DOHH2 (cell line): ENCODE measurements around the gene HOXC12.

Experiments
- H3F3A ChIP-seq: fragments of 200-600 bp; sonication (generic), shearing (Covaris generic); 2 replicates; pipeline ENCODE4 v1.6.0; 2016; ENCODE audit warnings: antibody characterized with exemption, mild to moderate bottlenecking; ENCODE audit not compliant: control insufficient read depth, insufficient read depth
- H3K27ac ChIP-seq: fragments of 200-600 bp; sonication (generic); 2 replicates; pipeline ENCODE4 v1.5.1; 2014; ENCODE audit warnings: low read depth, mild to moderate bottlenecking, low read length, moderate library complexity
- H3K27me3 ChIP-seq: fragments of 200-600 bp; sonication (generic); 2 replicates; pipeline ENCODE4 v1.6.1; 2014; ENCODE audit warnings: mild to moderate bottlenecking, low read length, mixed read lengths; ENCODE audit not compliant: control insufficient read depth
- H3K36me3 ChIP-seq: fragments of 200-600 bp; sonication (generic); 2 replicates; pipeline ENCODE4 v1.6.1; 2014; ENCODE audit warnings: mild to moderate bottlenecking, low read length, moderate library complexity, mixed read lengths; ENCODE audit not compliant: control insufficient read depth
- H3K4me1 ChIP-seq: fragments of 200-600 bp; sonication (generic); 2 replicates; pipeline ENCODE4 v1.6.1; 2014; ENCODE audit warnings: mild to moderate bottlenecking, low read length, mixed read lengths; ENCODE audit not compliant: control insufficient read depth
- H3K4me2 ChIP-seq: fragments of 200-600 bp; sonication (generic); 2 replicates; pipeline ENCODE4 v1.6.0; 2014; ENCODE audit warnings: mild to moderate bottlenecking, low read length, moderate library complexity
- H3K4me3 ChIP-seq: fragments of 200-600 bp; sonication (generic); 2 replicates; pipeline ENCODE4 v1.5.1; 2014; ENCODE audit warnings: mild to moderate bottlenecking, low read length, mixed read lengths
- H3K79me2 ChIP-seq: fragments of 200-600 bp; sonication (generic); 2 replicates; pipeline ENCODE4 v1.6.1; 2014; ENCODE audit warnings: mild to moderate bottlenecking, low read length, mixed read lengths; ENCODE audit not compliant: control insufficient read depth
- H3K9me2 ChIP-seq: fragments of 200-600 bp; sonication (generic); replicated peaks from 2 replicates; pipeline ENCODE4 v1.6.1; 2014; ENCODE audit warnings: mild to moderate bottlenecking, low read length, mixed read lengths; ENCODE audit not compliant: control insufficient read depth
- H3K9me3 ChIP-seq: fragments of 200-600 bp; sonication (generic); 2 replicates; pipeline ENCODE4 v1.6.1; 2014; ENCODE audit warnings: antibody characterized with exemption, low read length, mixed read lengths; ENCODE audit not compliant: control insufficient read depth, insufficient read depth
- H4K20me1 ChIP-seq: fragments of 200-600 bp; sonication (generic); 2 replicates; pipeline ENCODE4 v1.6.0; 2014; ENCODE audit warnings: low read depth, mild to moderate bottlenecking, antibody characterized with exemption, low read length, moderate library complexity; ENCODE audit not compliant: control insufficient read depth, insufficient read depth
- EZH2phosphoT487 ChIP-seq: fragments of 200-600 bp; sonication (generic); IDR thresholded peaks from 2 replicates; pipeline ENCODE4 v1.6.1; 2017; ENCODE audit warnings: borderline replicate concordance, mild to moderate bottlenecking, antibody characterized with exemption, low read length, moderate library complexity, mixed read lengths
- TF ChIP-seq, protein P1 (sequence below): fragments of 200-600 bp; sonication (generic); IDR thresholded peaks from one replicate; pipeline ENCODE4 v1.5.1; 2014; ENCODE audit warnings: antibody characterized with exemption, mild to moderate bottlenecking, low read depth, low read length; ENCODE audit not compliant: poor library complexity, severe bottlenecking

HOXC12 gene

DNA sequence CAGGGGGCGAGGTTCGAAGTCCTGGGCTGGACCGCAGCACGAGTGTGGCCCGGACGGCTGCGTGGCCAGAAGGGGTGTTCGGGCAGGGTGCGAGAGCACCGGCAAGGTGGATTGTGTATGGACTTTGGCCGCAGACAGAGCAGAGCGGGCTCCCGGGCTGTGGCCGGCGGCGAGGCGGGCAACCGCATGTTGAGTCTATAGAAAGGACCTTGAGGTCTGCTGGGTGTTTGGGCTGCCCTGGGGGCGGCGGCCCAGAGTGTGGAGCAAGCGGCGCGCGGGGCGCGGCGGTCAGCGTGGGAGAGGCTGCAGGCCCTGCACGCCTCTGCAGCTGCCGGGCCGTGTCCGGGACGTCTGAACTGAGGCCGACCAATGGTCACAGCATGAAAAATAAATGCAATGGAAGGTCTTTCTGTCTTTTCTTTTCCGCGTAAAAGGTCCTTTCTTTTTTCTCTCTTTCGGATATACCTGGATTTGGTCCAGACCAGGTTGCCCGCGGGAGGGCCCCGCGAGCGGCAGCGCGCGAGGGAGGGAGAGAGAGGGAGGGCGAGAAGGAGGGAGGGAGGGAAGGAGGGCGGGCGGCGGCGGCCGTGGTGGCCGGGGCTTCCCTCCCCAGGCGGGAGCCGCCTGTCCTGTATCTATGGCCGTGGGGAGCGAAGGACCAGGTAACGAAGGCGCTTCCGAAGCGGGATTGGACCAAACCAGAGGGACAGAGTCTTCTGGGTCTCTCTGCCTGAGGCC, 39.7 kb downstream of the HOXC12 start:
- H3K4me1 ChIP-seq = peaks cover 25% of the 10 kb centered on the region
- H3K4me2 ChIP-seq = no peak overlapping the region
- H3K9me2 ChIP-seq = no peaks in the 10 kb centered on the region
- H3K27me3 ChIP-seq = peaks cover 96% of the 10 kb centered on the region
- no peaks in the 10 kb centered on the region for H3K9me3 ChIP-seq
- no peak for TF ChIP-seq EZH2phosphoT487
- TF ChIP-seq, protein P1, sequence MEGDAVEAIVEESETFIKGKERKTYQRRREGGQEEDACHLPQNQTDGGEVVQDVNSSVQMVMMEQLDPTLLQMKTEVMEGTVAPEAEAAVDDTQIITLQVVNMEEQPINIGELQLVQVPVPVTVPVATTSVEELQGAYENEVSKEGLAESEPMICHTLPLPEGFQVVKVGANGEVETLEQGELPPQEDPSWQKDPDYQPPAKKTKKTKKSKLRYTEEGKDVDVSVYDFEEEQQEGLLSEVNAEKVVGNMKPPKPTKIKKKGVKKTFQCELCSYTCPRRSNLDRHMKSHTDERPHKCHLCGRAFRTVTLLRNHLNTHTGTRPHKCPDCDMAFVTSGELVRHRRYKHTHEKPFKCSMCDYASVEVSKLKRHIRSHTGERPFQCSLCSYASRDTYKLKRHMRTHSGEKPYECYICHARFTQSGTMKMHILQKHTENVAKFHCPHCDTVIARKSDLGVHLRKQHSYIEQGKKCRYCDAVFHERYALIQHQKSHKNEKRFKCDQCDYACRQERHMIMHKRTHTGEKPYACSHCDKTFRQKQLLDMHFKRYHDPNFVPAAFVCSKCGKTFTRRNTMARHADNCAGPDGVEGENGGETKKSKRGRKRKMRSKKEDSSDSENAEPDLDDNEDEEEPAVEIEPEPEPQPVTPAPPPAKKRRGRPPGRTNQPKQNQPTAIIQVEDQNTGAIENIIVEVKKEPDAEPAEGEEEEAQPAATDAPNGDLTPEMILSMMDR = no peak
- no peak overlapping the region for H3K4me3 ChIP-seq
- H3F3A ChIP-seq = 0 out of 2 replicates have a peak, but pooled peaks cover 2% of the 10 kb centered on the region
- no peak overlapping the region for H3K27ac ChIP-seq
- no peaks in the 10 kb centered on the region for H3K36me3 ChIP-seq
- H3K79me2 ChIP-seq = no peaks in the 10 kb centered on the region
- H4K20me1 ChIP-seq = no peaks in the 10 kb centered on the region

DNA sequence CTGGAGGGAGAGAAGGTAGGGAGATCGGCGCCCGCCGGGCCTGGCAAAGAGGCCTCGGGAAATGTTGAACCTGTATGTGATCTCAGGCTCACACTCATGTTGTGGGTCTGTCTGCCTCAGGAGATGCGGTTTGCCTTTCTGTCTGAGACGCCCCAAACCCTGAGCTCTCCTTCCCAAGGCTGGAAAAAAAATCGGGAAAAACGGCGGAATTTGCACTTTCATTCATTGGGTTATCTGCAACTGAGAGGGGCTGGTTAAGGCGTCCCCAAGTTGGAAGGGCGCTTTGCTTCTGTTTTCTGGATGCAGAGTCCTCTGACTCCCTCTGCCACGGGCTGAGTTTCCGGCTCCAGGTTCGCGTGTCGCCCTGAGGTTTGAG, 40.3 kb downstream of the HOXC12 start:
- H3K27ac ChIP-seq = no peak overlapping the region
- no peaks in the 10 kb centered on the region for H3K79me2 ChIP-seq
- H3K4me2 ChIP-seq = peak overlapping the region; percentile 64
- no peak for TF ChIP-seq EZH2phosphoT487
- TF ChIP-seq, protein P1 = no peak
- no peaks in the 10 kb centered on the region for H4K20me1 ChIP-seq
- no peak overlapping the region for H3K4me3 ChIP-seq
- H3K9me2 ChIP-seq = no peaks in the 10 kb centered on the region
- peaks cover 94% of the 10 kb centered on the region for H3K27me3 ChIP-seq
- H3K36me3 ChIP-seq = no peaks in the 10 kb centered on the region
- H3K4me1 ChIP-seq = peaks cover 19% of the 10 kb centered on the region
- no peaks in the 10 kb centered on the region for H3F3A ChIP-seq
- H3K9me3 ChIP-seq = no peaks in the 10 kb centered on the region

DNA sequence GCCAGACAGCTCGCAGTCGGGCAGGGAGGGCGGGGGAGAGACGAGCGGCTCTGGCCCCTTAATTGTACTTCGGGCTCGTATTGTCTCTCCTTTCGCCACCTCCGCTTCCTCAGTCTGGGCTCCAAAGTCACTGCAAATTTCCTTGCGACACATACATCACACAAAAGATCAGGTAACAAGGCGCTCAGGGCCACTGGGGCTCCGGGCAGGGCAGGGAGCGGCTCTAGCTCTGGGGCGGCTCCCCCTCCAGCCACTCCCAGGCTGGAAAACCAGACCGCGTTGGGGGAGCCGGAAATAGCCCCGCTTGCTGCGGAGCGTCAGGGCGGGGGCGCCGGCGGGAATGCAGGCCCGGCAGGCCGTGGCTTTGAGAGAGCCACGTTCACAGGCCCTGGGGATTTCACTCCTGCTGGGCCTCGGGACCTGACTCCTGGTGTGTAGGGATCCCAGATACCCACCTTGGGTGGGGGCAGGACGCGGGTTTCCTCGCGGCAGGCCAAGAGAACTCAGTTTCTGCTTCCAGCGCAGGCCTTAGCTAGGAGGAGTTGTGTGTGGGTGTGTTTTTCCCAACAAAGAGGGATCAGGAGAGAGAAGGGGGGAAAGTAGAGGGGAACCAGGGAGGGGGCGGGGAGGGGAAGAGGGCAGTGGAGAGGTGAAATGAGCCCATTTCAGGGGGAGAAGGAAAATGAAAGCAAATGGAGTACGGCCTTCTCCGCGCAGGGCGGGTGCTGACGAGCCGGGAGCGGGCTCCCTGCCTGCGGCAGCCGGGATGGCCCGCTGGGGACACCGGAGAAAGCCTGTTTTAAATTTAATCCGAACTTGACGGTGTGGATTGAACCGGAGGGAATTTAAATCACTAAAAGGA, 40.9 kb downstream of the HOXC12 start:
- H3K36me3 ChIP-seq = no peaks in the 10 kb centered on the region
- H3K4me3 ChIP-seq = peak overlapping the region; percentile 45
- H3K4me2 ChIP-seq = peak overlapping the region; percentile 64
- H3F3A ChIP-seq = no peaks in the 10 kb centered on the region
- TF ChIP-seq EZH2phosphoT487 = peak; percentile 83
- TF ChIP-seq, protein P1 = no peak
- H3K9me2 ChIP-seq = no peaks in the 10 kb centered on the region
- peaks cover 16% of the 10 kb centered on the region for H3K4me1 ChIP-seq
- no peaks in the 10 kb centered on the region for H3K79me2 ChIP-seq
- H3K27ac ChIP-seq = no peak overlapping the region
- no peaks in the 10 kb centered on the region for H3K9me3 ChIP-seq
- H3K27me3 ChIP-seq = peaks cover 88% of the 10 kb centered on the region
- no peaks in the 10 kb centered on the region for H4K20me1 ChIP-seq
